Measurements from ENCODE around the gene ACVR1B.

ACVR1B gene

GRCh38 chr12:51944608-51945233, 6.8 kb upstream of the ACVR1B start:
- DNase-seq, result no peak

- no peak for DNase-seq
Measured at GRCh38 chr12:51947246-51947996, 4.1 kb upstream of the ACVR1B start.

- no peak for DNase-seq
Measured at GRCh38 chr12:51948066-51948465, 3.4 kb upstream of the ACVR1B start.

- DNase-seq, result no peak
Measured at GRCh38 chr12:51949342-51950030, 2.0 kb upstream of the ACVR1B start.

GRCh38 chr12:51950682-51951198, 759 bp upstream of the ACVR1B start:
- DNase-seq, result no peak

- peak; percentile 7 for DNase-seq
Measured at GRCh38 chr12:51951843-51952722, 584 bp downstream of the ACVR1B start.

- DNase-seq, result no peak
Measured at GRCh38 chr12:51953089-51953488, 1.6 kb downstream of the ACVR1B start.

GRCh38 chr12:51953864-51954263, 2.4 kb downstream of the ACVR1B start:
- no peak for DNase-seq

- DNase-seq, result no peak
Measured at GRCh38 chr12:51954561-51955361, 3.3 kb downstream of the ACVR1B start.

- DNase-seq, result no peak
Measured at GRCh38 chr12:51955702-51956101, 4.2 kb downstream of the ACVR1B start.

GRCh38 chr12:51958542-51958941, 7.0 kb downstream of the ACVR1B start:
- no peak for DNase-seq

- no peak for DNase-seq
Measured at GRCh38 chr12:51959211-51959610, 7.7 kb downstream of the ACVR1B start.

GRCh38 chr12:51959921-51960320, 8.4 kb downstream of the ACVR1B start:
- DNase-seq, result no peak

GRCh38 chr12:51960488-51960887, 9.0 kb downstream of the ACVR1B start:
- no peak for DNase-seq

- DNase-seq, result no peak
Measured at GRCh38 chr12:51960890-51961289, 9.4 kb downstream of the ACVR1B start.

- no peak for DNase-seq
Measured at GRCh38 chr12:51961834-51962233, 10.3 kb downstream of the ACVR1B start.

- DNase-seq, result no peak
Measured at GRCh38 chr12:51962737-51963136, 11.2 kb downstream of the ACVR1B start.

GRCh38 chr12:51963477-51963876, 12.0 kb downstream of the ACVR1B start:
- no peak for DNase-seq

- DNase-seq, result no peak
Measured at GRCh38 chr12:51969643-51970042, 18.1 kb downstream of the ACVR1B start.

GRCh38 chr12:51970904-51971646, 19.6 kb downstream of the ACVR1B start:
- DNase-seq, result no peak
